H9 (cell line): ENCODE measurements around the gene CD200. TPM values are rescaled to one million over a fixed set of nuclear protein-coding genes. Genes with fewer than 3 reads are reported as not detected.

Experiments
- DNase-seq: peaks from one replicate; pipeline ENCODE4 v3.0.0-alpha.2; 2017
- H2AFZ ChIP-seq: one replicate; pipeline ENCODE4 v1.6.1; 2013; ENCODE audit warnings: mild to moderate bottlenecking, low read length, control low read depth, moderate library complexity
- H2AK5ac ChIP-seq: 2 replicates; pipeline ENCODE4 v1.6.1; 2013; ENCODE audit warnings: low read length, control low read depth, mixed read lengths; ENCODE audit not compliant: insufficient read length
- H2BK120ac ChIP-seq: one replicate; pipeline ENCODE4 v1.6.1; 2013; ENCODE audit warnings: low read depth, mild to moderate bottlenecking, low read length, control low read depth, inconsistent platforms; ENCODE audit not compliant: poor library complexity, severe bottlenecking
- H2BK12ac ChIP-seq: 2 replicates; pipeline ENCODE4 v1.6.1; 2013; ENCODE audit warnings: low read length, control low read depth, mixed read lengths, low read depth; ENCODE audit not compliant: insufficient read length
- H2BK15ac ChIP-seq: 2 replicates; pipeline ENCODE4 v1.6.1; 2013; ENCODE audit warnings: low read depth, low read length, control low read depth
- H2BK20ac ChIP-seq: one replicate; pipeline ENCODE4 v1.6.1; 2013; ENCODE audit warnings: low read depth, mild to moderate bottlenecking, low read length, control low read depth, inconsistent platforms; ENCODE audit not compliant: poor library complexity, severe bottlenecking
- H2BK5ac ChIP-seq: 2 replicates; pipeline ENCODE4 v1.6.1; 2013; ENCODE audit warnings: low read length, control low read depth, mixed read lengths; ENCODE audit not compliant: insufficient read length
- H3K14ac ChIP-seq: 2 replicates; pipeline ENCODE4 v1.6.1; 2013; ENCODE audit warnings: low read length, control low read depth; ENCODE audit not compliant: insufficient read depth
- H3K18ac ChIP-seq: 2 replicates; pipeline ENCODE4 v1.6.1; 2013; ENCODE audit warnings: low read depth, mild to moderate bottlenecking, mixed read lengths, low read length, control low read depth; ENCODE audit not compliant: insufficient read length
- H3K23ac ChIP-seq: 2 replicates; pipeline ENCODE4 v1.6.1; 2013; ENCODE audit warnings: low read length, control low read depth, mixed read lengths, low read depth; ENCODE audit not compliant: insufficient read length
- H3K23me2 ChIP-seq: 2 replicates; pipeline ENCODE4 v1.6.1; 2013; ENCODE audit warnings: low read depth, mild to moderate bottlenecking, mixed read lengths, low read length, control low read depth; ENCODE audit not compliant: insufficient read length, poor library complexity, severe bottlenecking
- H3K27ac ChIP-seq: 2 replicates; pipeline ENCODE4 v1.5.1; 2013; ENCODE audit warnings: low read length, control low read depth, mixed read lengths, low read depth; ENCODE audit not compliant: insufficient read length
- H3K27me3 ChIP-seq: 2 replicates; pipeline ENCODE4 v1.6.1; 2013; ENCODE audit warnings: low read length, control low read depth, inconsistent platforms; ENCODE audit not compliant: insufficient read depth
- H3K4ac ChIP-seq: 2 replicates; pipeline ENCODE4 v1.6.1; 2013; ENCODE audit warnings: low read depth, mild to moderate bottlenecking, control low read depth, inconsistent platforms, low read length, moderate library complexity
- H3K4me1 ChIP-seq: 2 replicates; pipeline ENCODE4 v1.6.1; 2013; ENCODE audit warnings: low read length, control low read depth, inconsistent platforms; ENCODE audit not compliant: insufficient read depth
- H3K4me2 ChIP-seq: 2 replicates; pipeline ENCODE4 v1.6.1; 2013; ENCODE audit warnings: low read length, control low read depth, mixed read lengths; ENCODE audit not compliant: insufficient read length, insufficient read depth
- H3K56ac ChIP-seq: 2 replicates; pipeline ENCODE4 v1.6.1; 2013; ENCODE audit warnings: low read depth, mild to moderate bottlenecking, mixed read lengths, low read length, control low read depth; ENCODE audit not compliant: insufficient read length
- H3K79me1 ChIP-seq: 2 replicates; pipeline ENCODE4 v1.6.1; 2013; ENCODE audit warnings: low read depth, mild to moderate bottlenecking, moderate library complexity, low read length, control low read depth, inconsistent platforms; ENCODE audit not compliant: insufficient read depth, poor library complexity, severe bottlenecking
- H3K79me2 ChIP-seq: 2 replicates; pipeline ENCODE4 v1.6.1; 2013; ENCODE audit warnings: low read length, control low read depth, inconsistent platforms; ENCODE audit not compliant: insufficient read depth
- H3K9ac ChIP-seq: 2 replicates; pipeline ENCODE4 v1.6.1; 2013; ENCODE audit warnings: low read length, control low read depth, mixed read lengths; ENCODE audit not compliant: insufficient read length; ENCODE audit errors: extremely low read depth
- H3K9me3 ChIP-seq: one replicate; pipeline ENCODE4 v1.6.1; 2013; ENCODE audit warnings: low read depth, low read length, inconsistent platforms; ENCODE audit not compliant: control insufficient read depth
- H3T11ph ChIP-seq: one replicate; pipeline ENCODE4 v1.6.1; 2013; ENCODE audit warnings: mild to moderate bottlenecking, low read length, control low read depth, inconsistent platforms
- H4K20me1 ChIP-seq: one replicate; pipeline ENCODE4 v1.6.1; 2013; ENCODE audit not compliant: control insufficient read depth, insufficient read length, insufficient read depth
- H4K5ac ChIP-seq: 2 replicates; pipeline ENCODE4 v1.6.1; 2013; ENCODE audit warnings: low read depth, mild to moderate bottlenecking, mixed read lengths, low read length, control low read depth; ENCODE audit not compliant: insufficient read length
- H4K8ac ChIP-seq: replicated peaks from 2 replicates; pipeline ENCODE4 v1.6.1; 2013; ENCODE audit warnings: low read length, control low read depth, mixed read lengths, low read depth; ENCODE audit not compliant: insufficient read length
- H4K91ac ChIP-seq: 2 replicates; pipeline ENCODE4 v1.6.1; 2013; ENCODE audit warnings: low read depth, mild to moderate bottlenecking, moderate library complexity, mixed read lengths, low read length, control low read depth; ENCODE audit not compliant: insufficient read length
- H3K27ac Mint-ChIP-seq, 3 experiments: 2 replicates in 2 of 3; 3 replicates in 1 of 3; pipeline ENCODE4 v1.8.0; 2020 to 2021; ENCODE audit warnings: mixed read lengths in 3 of 3, mild to moderate bottlenecking in 1 of 3, moderate library complexity in 1 of 3
- H3K27me3 Mint-ChIP-seq: 2 replicates; pipeline ENCODE4 v1.8.0; 2021; ENCODE audit warnings: low read depth, mild to moderate bottlenecking, moderate library complexity, mixed read lengths
- H3K36me3 Mint-ChIP-seq, 3 experiments: 2 replicates in 2 of 3; 3 replicates in 1 of 3; pipeline ENCODE4 v1.8.0; 2020 to 2021; ENCODE audit warnings: low read depth in 3 of 3, mixed read lengths in 3 of 3; ENCODE audit not compliant: insufficient read depth in 1 of 3
- H3K4me1 Mint-ChIP-seq, 2 experiments: 2 replicates each; pipeline ENCODE4 v1.8.0; 2020; ENCODE audit warnings: mixed read lengths in 2 of 2
- H3K4me3 Mint-ChIP-seq, 2 experiments: 2 replicates in 1 of 2; 3 replicates in 1 of 2; pipeline ENCODE4 v1.8.0; 2020 to 2021; ENCODE audit warnings: mild to moderate bottlenecking in 2 of 2, mixed read lengths in 2 of 2, moderate library complexity in 1 of 2
- H3K9me3 Mint-ChIP-seq, 2 experiments: 2 replicates in 1 of 2; 3 replicates in 1 of 2; pipeline ENCODE4 v1.8.0; 2020; ENCODE audit warnings: mild to moderate bottlenecking in 2 of 2, mixed read lengths in 2 of 2, moderate library complexity in 1 of 2
- WGBS: extraction: QIAGEN DNeasy Blood & Tissue Kit; methylation state at CpG from one replicate; pipeline ENCODE4 v1.1.7; 2013; ENCODE audit warnings: missing lambda C conversion rate, low lambda C conversion rate, mixed read lengths; ENCODE audit not compliant: insufficient read length; ENCODE audit errors: extremely low coverage; 5-methylcytosine and 5-hydroxymethylcytosine counted together
- total RNA-seq: library from RNA; stranded (reverse); gene quantifications from 2 replicates; pipeline ENCODE4 v1.2.1, GENCODE V29; 2021
- TF ChIP-seq, protein P1 (sequence below): fragments of 200-600 bp; sonication (generic); conservative IDR thresholded peaks from 3 replicates; pipeline ENCODE4 v1.8.0; 2021; ENCODE audit warnings: antibody characterized with exemption, mild to moderate bottlenecking

Gene CD200
- total RNA-seq, 1 experiment from 2014 or later = 51.6 TPM

DNA sequence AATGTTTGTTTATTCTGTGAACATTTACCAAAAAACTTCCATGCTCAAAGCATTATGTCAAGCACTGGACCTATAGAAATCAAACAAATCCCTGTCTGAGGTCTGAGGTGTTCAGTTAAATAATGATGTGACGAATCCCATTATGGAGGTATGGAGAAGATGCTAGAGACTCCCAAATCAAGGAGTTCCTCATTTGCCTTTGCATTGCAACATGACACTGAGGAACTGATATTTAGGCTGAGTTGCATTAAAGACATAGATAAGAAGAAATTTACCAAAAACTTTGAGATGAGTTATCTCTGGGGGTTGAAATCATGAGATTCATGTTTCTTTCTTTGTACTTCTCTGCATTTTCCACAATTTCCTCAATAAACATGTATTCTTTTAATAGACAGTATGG lies 16.0 kb downstream of the CD200 start:
- H3K4me1 Mint-ChIP-seq = peaks cover 58 to 68% of the 10 kb centered on the region in 2 experiments
- no CpG with 5 or more reads among the region's 1 CpG for WGBS
- Histone ChIP-seq H4K8ac (no peak overlapping the region), H3K23ac (no peak overlapping the region), H3K9me3 (no peaks in the 10 kb centered on the region), H3K27ac (no peak overlapping the region), H4K5ac (no peak overlapping the region), H2AFZ (no peak overlapping the region), H4K91ac (no peak overlapping the region), H2BK15ac (no peak overlapping the region), H3K27me3 (no peaks in the 10 kb centered on the region), H4K20me1 (no peaks in the 10 kb centered on the region), H3T11ph (no peak overlapping the region), H3K79me2 (peaks cover 9% of the 10 kb centered on the region; the same call in 1 of the 2 replicates), H3K4me2 (no peak overlapping the region), H3K4me1 (peaks cover 17% of the 10 kb centered on the region; the same call in 1 of the 2 replicates), H2BK120ac (no peak overlapping the region), H3K23me2 (no peaks in the 10 kb centered on the region), H3K14ac (no peak overlapping the region), H2BK12ac (no peak overlapping the region), H2BK20ac (no peak overlapping the region), H3K9ac (no peak overlapping the region), H3K4ac (no peak overlapping the region), H2BK5ac (no peak overlapping the region), H3K79me1 (peaks cover 9% of the 10 kb centered on the region), H3K18ac (no peak overlapping the region), H2AK5ac (no peak overlapping the region), H3K56ac (no peak overlapping the region)
- H3K27me3 Mint-ChIP-seq = no peaks in the 10 kb centered on the region
- TF ChIP-seq, protein P1, sequence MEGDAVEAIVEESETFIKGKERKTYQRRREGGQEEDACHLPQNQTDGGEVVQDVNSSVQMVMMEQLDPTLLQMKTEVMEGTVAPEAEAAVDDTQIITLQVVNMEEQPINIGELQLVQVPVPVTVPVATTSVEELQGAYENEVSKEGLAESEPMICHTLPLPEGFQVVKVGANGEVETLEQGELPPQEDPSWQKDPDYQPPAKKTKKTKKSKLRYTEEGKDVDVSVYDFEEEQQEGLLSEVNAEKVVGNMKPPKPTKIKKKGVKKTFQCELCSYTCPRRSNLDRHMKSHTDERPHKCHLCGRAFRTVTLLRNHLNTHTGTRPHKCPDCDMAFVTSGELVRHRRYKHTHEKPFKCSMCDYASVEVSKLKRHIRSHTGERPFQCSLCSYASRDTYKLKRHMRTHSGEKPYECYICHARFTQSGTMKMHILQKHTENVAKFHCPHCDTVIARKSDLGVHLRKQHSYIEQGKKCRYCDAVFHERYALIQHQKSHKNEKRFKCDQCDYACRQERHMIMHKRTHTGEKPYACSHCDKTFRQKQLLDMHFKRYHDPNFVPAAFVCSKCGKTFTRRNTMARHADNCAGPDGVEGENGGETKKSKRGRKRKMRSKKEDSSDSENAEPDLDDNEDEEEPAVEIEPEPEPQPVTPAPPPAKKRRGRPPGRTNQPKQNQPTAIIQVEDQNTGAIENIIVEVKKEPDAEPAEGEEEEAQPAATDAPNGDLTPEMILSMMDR = no peak
- no peak overlapping the region for H3K4me3 Mint-ChIP-seq
- H3K27ac Mint-ChIP-seq = peak overlapping the region in 1 of 3 experiments; percentile 72; a peak in 3 of 7 replicates
- no peaks in the 10 kb centered on the region for H3K9me3 Mint-ChIP-seq
- peaks cover 52 to 90% (median 59%) of the 10 kb centered on the region in 3 experiments for H3K36me3 Mint-ChIP-seq
- DNase-seq = no peak
